HuH-7 (cell line): ENCODE results near the gene INTS13.
A peak's percentile ranks its signal among the peaks of the same experiment; 100 is the strongest.
"Not testable (repeated sequence)": the region's sequence is repeated elsewhere in the genome, so short reads cannot be mapped to it uniquely, and the experiment has no call there.

ENCODE experiments used
- DNase-seq: peaks from one replicate; pipeline ENCODE4 v3.0.0; 2011; ENCODE audit warnings: low spot score

Gene INTS13, protein sequence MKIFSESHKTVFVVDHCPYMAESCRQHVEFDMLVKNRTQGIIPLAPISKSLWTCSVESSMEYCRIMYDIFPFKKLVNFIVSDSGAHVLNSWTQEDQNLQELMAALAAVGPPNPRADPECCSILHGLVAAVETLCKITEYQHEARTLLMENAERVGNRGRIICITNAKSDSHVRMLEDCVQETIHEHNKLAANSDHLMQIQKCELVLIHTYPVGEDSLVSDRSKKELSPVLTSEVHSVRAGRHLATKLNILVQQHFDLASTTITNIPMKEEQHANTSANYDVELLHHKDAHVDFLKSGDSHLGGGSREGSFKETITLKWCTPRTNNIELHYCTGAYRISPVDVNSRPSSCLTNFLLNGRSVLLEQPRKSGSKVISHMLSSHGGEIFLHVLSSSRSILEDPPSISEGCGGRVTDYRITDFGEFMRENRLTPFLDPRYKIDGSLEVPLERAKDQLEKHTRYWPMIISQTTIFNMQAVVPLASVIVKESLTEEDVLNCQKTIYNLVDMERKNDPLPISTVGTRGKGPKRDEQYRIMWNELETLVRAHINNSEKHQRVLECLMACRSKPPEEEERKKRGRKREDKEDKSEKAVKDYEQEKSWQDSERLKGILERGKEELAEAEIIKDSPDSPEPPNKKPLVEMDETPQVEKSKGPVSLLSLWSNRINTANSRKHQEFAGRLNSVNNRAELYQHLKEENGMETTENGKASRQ

GRCh38 chr12:26937863-26938700 lies at the start of gene INTS13, which contains the start of gene FGFR1OP2:
Gene INTS13, minus strand, starts transcription at chr12:26937981. Its CDS starts 1,178 bp downstream, at chr12:26936803.
Gene FGFR1OP2, plus strand, starts transcription at chr12:26938470. Its CDS starts 15,689 bp downstream, at chr12:26954159.
- DNase-seq = peak; percentile 93

GRCh38 chr12:26982866-26983265 lies 45.1 kb upstream of the INTS13 start:
- DNase-seq = no peak

- DNase-seq = no peak
Observed at GRCh38 chr12:26979733-26980132, 42.0 kb upstream of the INTS13 start.

DNA sequence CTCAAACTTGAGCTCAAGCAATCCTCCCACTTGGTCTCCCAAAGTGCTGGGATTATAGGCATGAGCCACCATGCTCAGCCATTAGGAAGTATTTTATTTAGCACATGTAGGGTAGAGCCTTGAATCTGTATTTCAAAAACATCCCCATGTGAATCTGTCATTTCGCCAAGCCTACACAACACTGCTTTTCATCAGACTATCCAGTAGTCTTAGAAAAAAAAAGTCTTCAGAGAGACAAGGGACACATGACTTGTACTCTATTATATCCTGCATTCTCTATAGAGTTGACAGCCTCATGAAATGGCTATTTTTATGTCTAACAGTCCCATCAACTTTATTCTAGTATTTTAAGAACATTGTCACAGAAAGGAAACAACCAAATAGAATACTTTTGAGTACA lies 41.0 kb upstream of the INTS13 start:
- DNase-seq = no peak

DNA sequence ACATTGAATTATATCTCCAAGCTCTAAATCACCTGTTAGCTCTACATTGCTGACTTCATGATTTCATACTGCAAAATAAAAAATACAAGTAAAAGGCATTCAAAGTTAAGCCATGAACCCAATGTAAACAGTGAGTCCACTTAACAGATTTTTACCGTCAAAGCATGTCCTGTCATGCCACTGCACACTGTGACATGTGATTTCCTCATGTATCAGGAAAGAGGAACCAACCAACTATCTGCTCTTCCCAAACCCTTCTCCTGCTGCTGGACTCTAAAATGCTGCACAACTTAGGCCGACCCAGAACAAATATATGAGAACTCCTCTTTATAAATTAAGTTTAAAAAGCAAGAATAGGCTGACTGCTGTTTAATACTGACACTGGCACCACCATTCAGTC lies 38.9 kb upstream of the INTS13 start:
- DNase-seq = no peak

DNA sequence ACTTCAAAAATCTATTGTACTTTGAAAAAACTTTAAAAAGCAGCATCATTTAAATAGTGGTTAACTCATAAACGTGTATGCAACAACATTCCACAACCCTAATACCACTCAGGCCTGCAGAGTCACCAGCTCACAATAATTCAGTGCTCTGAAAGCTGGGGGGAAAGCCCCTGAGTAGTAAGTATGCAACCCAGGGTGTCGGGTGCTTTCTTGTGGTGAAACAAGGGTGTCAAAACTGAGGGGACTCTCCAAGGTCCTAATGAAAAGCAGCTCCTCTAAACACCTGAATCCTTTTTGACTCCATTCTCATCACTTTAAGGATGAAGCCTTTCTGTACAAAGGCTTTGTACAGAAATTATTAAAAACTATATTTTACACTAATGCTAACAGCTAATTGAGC lies 34.2 kb upstream of the INTS13 start:
- no peak for DNase-seq

DNA sequence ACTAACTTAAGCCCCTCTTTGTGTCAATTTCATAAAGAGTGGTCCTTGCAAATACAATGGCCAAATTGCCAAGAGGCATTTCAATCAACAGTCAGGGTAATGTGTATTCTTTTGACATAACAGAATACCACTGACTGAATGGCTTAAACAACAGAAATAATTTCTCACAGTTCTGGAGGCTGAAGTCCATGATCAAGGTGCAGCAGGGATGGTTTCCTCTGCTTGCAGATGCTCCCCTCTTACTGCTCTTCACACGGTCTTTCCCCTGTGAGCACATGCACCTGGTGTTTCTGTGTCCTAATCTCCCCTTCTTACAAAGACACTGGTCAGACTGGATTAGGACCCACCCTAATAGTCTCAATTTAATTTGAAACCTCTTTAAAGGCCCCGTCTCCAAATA lies 32.4 kb upstream of the INTS13 start:
- no peak for DNase-seq

GRCh38 chr12:26966842-26967241 lies 29.1 kb upstream of the INTS13 start:
- no peak for DNase-seq

DNA sequence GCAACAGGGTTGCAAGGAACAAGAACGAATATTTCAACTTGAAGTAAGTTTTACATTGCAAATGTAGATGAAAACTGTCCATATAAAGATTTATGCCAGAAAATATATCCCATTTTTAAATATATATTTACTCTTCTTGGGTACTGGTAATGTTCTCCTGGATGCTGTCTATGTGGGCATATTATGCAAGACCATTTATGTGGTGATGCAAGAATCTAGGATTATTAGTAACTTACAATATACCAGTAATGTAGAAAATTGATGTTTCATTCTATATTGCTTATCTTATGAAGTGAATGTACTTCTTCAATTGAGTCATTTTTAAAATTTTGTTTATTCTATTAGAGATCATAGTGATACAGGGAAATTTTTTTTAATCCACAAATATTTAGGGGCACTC lies 25.6 kb upstream of the INTS13 start:
- DNase-seq = no peak

GRCh38 chr12:26961803-26962202 lies 24.0 kb upstream of the INTS13 start:
- DNase-seq = no peak

DNA sequence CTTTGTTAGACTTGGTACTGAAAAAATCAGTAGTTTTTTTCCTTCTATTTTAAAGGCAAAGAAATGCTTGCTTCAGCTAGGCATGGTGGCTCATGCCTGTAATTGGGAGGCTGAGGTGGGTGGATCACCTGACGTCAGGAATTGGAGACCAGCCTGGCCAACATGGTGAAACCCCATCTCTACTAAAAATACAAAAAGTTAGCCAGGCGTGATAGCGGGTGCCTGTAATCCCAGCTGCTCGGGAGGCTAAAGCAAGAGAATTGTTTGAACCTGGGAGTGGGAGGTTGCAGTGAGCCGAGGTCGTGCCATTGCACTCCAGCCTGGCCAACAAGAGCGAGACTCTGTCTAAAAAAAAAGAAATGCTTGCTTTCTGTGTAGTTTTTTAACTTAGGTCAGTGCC lies 23.6 kb upstream of the INTS13 start:
- DNase-seq = not testable (repeated sequence)

- no peak for DNase-seq
Observed at GRCh38 chr12:26954027-26954426, 16.2 kb upstream of the INTS13 start.

DNA sequence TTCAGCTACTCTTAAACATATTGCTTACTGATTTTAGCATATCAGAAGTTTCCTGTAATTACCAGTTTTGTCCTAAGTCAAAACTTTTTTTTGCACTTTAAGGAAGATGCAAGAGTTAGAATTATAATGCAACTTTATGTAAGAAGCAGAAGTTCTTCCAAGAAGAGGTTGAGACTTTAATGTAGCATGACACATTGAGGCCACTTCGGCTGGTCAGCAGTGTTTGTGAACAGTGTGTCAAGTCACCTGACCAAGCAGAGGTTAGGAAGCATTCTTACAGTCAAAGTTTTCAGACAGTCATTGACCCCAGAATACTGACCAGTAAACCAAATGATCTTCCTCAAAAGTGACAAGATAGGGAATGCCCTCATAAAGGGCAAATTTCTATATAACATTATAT lies 15.7 kb upstream of the INTS13 start:
- no peak for DNase-seq

DNA sequence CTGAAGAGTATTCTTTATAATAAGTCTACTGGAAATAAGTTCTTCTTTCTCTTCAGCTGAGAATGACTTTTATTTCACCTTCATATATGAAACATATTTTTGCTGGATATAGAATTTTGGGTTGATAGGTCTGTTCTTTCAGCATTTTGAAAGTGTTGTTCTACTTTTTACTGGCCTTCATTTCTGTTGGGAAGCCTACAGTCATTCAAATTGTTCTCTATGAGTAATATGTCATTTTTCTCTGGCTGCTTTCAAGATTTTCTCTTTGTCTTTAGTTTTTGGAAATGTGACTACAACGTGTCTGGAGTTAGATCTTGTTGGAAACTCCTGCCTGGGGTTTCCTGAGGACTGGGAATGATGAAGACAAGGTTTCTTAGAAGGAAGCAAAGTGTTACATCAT lies 10.5 kb upstream of the INTS13 start:
- no peak for DNase-seq

DNA sequence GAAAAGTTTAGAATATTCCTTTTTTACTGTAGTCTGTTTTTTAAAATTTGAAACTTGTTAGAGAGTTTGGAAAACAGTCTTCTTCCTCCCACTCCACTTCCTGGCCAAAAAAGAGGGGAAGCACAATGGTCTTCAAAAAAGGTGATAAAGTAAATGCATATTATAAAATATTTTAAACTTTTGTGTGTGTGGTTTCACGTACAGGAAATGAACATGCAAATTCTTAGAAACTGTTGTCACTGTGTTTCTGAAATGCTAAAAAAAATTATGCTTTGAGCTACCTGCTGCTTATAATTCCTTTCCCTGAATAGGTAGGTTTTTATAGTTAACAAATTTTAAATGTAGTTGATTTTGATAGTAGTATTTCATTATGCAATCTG lies 3.4 kb upstream of the INTS13 start:
- no peak for DNase-seq

DNA sequence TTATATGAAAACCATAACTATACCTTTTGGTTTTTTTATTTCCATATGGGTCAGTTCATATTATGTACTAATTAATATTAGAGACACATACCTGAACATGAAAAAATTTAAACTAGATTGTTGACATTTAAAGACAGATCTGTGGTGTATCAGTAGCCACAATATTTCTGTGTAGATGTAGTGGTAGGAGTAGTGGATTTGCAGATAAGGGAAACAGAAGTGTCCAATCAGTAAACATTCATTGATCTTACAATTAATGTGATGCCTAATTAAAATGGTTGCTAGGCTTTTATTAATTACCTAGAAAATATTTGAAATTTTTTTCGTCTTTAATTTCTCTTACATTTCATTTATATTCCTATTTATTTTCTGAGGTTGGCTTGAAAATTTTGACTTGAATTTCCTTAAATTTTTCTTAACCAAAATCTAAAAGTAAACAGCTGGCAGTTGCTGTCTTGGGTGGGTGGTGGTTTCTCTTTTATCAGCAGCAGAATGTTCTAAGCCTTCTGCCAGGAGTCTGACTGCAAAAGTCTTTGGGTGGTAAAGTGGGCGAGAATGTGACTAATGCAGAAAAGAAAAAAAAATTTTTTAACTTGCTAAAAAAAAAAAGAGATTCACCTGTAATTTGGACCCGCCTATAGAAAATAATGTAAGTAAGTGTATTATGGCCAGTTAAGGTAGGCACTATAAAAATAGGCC lies 2.9 kb upstream of the INTS13 start:
- DNase-seq = no peak

DNA sequence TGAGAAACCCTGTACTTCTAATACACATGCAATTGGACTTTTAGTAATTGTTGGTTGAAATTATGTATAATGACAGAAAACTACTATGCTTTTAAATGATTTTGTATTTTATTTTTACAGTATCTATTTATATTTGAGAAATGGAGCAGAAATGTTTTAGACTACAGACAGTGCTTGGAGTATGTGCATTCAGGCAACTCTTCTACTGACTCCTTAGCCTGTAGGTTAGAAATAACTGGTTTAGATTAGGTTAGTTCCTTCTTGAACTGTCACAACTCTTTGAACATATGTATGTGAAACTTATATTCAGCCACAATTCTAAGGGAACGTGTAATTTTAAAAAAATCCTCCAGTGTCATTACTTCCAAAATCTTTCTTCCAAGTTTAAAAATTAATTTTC lies 2.2 kb upstream of the INTS13 start:
- no peak for DNase-seq

DNA sequence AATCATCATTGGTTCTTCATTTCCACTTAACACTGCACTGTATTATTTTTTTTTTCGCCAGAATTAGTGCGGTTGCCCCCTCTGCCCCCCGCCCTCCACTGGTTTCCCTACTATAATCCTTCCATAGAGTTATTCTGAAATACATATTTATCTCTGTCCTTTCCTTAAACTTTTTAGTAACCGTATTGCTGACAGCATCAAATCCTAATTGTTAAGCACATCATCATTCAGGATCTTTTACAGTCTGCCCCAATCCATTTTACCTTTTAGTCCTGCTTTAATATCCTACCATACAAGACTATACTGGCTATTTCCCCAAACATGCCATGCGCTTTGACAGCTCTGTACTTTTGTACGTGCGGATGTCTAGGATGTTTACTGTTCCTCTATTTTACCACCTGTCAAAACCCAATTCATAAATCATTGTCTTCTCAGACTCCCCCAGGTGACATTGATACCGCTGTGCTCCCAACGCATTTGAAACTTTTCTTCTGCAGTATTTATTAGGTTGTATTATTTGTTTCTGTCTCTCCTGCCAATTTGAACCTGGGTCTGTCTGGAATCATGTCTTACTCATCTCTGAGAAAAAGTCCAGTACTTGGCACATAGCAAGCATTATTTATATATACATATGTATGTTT lies 1.5 kb upstream of the INTS13 start:
- peak; percentile 15 for DNase-seq

GRCh38 chr12:26938701-26939062 lies 901 bp upstream of the INTS13 start:
- DNase-seq = peak; percentile 45

DNA sequence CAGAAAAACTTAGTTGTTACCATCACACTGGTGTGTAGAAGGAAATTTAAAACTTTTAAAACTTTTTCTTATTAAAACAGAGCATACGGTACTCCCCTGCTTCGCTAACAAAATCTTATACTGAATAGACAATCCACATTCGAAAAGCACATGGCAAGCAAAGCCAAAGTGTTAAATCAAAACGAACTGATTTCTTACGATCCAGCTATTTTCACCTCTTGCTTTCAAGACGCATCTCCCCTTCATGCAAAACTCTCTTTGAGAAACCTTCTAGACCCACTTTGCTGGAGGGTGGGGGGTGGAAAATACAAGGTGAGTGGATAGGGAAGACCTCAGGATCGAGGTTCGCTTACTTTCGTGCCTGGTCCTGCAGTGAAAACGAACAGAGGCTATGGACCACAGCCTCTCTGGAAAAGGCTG lies 328 bp downstream of the INTS13 start:
- no peak for DNase-seq
